OCI-LY3 (cell line): ENCODE measurements around the gene RAD18.

Experiments
- H2AFZ ChIP-seq: fragments of 200-600, 300-600 bp; shearing (Covaris generic); 2 replicates; pipeline ENCODE4 v1.6.0; 2014; ENCODE audit warnings: antibody characterized with exemption, low read depth, low read length
- H3K27ac ChIP-seq: fragments of 200-600, 300-600 bp; sonication (generic); 2 replicates; pipeline ENCODE4 v1.5.1; 2014; ENCODE audit warnings: mild to moderate bottlenecking, low read length, moderate library complexity, mixed read lengths
- H3K27me3 ChIP-seq: fragments of 200-600, 300-600 bp; sonication (generic); 2 replicates; pipeline ENCODE4 v1.6.1; 2014; ENCODE audit warnings: low read depth, low read length, mixed read lengths
- H3K36me3 ChIP-seq: fragments of 200-600, 300-600 bp; sonication (generic); replicated peaks from 2 replicates; pipeline ENCODE3; 2014; ENCODE audit warnings: low read depth, low read length, mixed read lengths
- H3K4me1 ChIP-seq: fragments of 300-600, 200-600 bp; sonication (generic); 2 replicates; pipeline ENCODE4 v1.6.1; 2014; ENCODE audit warnings: low read length, mixed read lengths
- H3K4me2 ChIP-seq: fragments of 200-600, 300-600 bp; sonication (generic); 2 replicates; pipeline ENCODE4 v1.6.1; 2014; ENCODE audit warnings: low read length, mixed read lengths
- H3K4me3 ChIP-seq: fragments of 300-600, 200-600 bp; sonication (generic); 2 replicates; pipeline ENCODE4 v1.5.1; 2014; ENCODE audit warnings: antibody characterized with exemption, mild to moderate bottlenecking, low read length, moderate library complexity
- H3K79me2 ChIP-seq: fragments of 300-600, 200-600 bp; shearing (Covaris generic); 2 replicates; pipeline ENCODE4 v1.6.1; 2014; ENCODE audit warnings: mild to moderate bottlenecking, low read length, mixed read lengths
- H3K9ac ChIP-seq: fragments of 300-600, 200-600 bp; shearing (Covaris generic); 2 replicates; pipeline ENCODE4 v1.6.0; 2014; ENCODE audit warnings: mild to moderate bottlenecking, low read length, moderate library complexity
- H3K9me3 ChIP-seq: fragments of 200-600, 300-600 bp; shearing (Covaris generic); 2 replicates; pipeline ENCODE4 v1.6.1; 2014; ENCODE audit warnings: low read length, mixed read lengths; ENCODE audit not compliant: insufficient read depth
- H4K20me1 ChIP-seq: fragments of 200-600, 300-600 bp; sonication (generic); 2 replicates; pipeline ENCODE4 v1.6.1; 2016; ENCODE audit warnings: low read length, mixed read lengths; ENCODE audit not compliant: insufficient read depth
- EZH2phosphoT487 ChIP-seq: fragments of 200-600 bp; shearing (Covaris generic); IDR thresholded peaks from 2 replicates; pipeline ENCODE4 v1.6.1; 2018; ENCODE audit warnings: antibody characterized with exemption, mixed run types, low read depth
- TF ChIP-seq, protein P1 (sequence below): fragments of 200-600, 300-600 bp; sonication (generic); IDR thresholded peaks from 2 replicates; pipeline ENCODE4 v1.5.1; 2014; ENCODE audit warnings: antibody characterized with exemption, low read length, low read depth

Gene RAD18

DNA sequence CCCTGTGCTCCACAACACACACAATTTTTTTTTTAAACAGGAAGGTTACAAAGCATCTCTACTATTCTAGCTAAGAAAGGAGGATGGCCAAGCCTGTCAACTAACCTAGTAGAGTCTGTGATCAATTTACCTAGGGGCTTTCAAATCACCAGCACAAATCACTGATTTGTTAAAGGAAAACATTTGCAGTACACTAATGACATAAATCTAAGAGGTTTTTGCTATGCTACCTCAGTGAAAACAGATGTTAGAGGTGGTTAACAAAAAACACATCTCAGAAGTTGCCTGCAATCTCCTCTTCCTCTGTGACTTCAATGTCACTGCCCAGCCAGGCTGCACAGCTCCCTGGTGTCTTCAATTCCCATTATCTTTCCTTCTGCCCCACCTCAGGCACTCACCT, 72.0 kb downstream of the RAD18 start:
- no peaks in the 10 kb centered on the region for H3K9me3 ChIP-seq
- no peak overlapping the region for H3K4me2 ChIP-seq
- peaks cover 28% of the 10 kb centered on the region for H3K36me3 ChIP-seq
- no peaks in the 10 kb centered on the region for H3K27me3 ChIP-seq
- H3K4me1 ChIP-seq = no peaks in the 10 kb centered on the region
- H4K20me1 ChIP-seq = no peaks in the 10 kb centered on the region
- no peak overlapping the region for H3K4me3 ChIP-seq
- H3K27ac ChIP-seq = no peak overlapping the region
- TF ChIP-seq EZH2phosphoT487 = no peak
- TF ChIP-seq, protein P1, sequence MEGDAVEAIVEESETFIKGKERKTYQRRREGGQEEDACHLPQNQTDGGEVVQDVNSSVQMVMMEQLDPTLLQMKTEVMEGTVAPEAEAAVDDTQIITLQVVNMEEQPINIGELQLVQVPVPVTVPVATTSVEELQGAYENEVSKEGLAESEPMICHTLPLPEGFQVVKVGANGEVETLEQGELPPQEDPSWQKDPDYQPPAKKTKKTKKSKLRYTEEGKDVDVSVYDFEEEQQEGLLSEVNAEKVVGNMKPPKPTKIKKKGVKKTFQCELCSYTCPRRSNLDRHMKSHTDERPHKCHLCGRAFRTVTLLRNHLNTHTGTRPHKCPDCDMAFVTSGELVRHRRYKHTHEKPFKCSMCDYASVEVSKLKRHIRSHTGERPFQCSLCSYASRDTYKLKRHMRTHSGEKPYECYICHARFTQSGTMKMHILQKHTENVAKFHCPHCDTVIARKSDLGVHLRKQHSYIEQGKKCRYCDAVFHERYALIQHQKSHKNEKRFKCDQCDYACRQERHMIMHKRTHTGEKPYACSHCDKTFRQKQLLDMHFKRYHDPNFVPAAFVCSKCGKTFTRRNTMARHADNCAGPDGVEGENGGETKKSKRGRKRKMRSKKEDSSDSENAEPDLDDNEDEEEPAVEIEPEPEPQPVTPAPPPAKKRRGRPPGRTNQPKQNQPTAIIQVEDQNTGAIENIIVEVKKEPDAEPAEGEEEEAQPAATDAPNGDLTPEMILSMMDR = no peak
- no peaks in the 10 kb centered on the region for H3K79me2 ChIP-seq
- H2AFZ ChIP-seq = no peak overlapping the region
- no peak overlapping the region for H3K9ac ChIP-seq

DNA sequence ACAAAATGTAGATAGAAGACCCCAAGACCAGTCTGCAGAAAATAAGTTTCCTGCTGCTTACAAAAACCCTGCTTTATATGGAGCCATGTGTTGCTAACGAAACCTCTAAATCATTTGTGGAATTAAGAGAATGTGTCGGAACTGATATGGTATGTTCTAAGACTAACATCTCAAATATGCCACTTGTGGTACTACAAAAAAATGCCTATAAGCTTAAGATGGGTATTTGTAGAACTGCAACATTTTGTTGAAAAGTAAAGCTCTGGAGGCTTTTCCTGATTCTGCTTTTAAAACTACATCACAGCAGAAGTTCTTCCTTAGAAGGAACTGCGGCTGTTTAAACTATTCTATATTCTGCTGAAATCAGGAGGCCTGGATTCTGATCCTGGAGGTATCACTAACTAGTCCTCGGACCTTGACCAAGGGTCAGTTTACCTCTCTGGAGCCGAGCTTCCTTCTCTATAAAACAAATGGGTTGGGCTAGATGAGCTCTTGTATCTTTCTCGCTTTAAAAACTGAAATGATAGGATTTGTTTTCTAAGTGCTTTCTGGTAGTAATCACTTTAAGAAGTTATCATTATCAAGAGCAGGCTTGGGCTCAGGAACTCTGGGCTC, 74.9 kb downstream of the RAD18 start:
- no peaks in the 10 kb centered on the region for H3K79me2 ChIP-seq
- no peak for TF ChIP-seq EZH2phosphoT487
- TF ChIP-seq, protein P1 = no peak
- H3K4me3 ChIP-seq = no peak overlapping the region
- H3K9ac ChIP-seq = no peak overlapping the region
- H3K27me3 ChIP-seq = no peaks in the 10 kb centered on the region
- H3K9me3 ChIP-seq = no peaks in the 10 kb centered on the region
- no peaks in the 10 kb centered on the region for H3K4me1 ChIP-seq
- H2AFZ ChIP-seq = no peak overlapping the region
- no peak overlapping the region for H3K4me2 ChIP-seq
- H3K36me3 ChIP-seq = peaks cover 35% of the 10 kb centered on the region
- no peak overlapping the region for H3K27ac ChIP-seq
- H4K20me1 ChIP-seq = no peaks in the 10 kb centered on the region

DNA sequence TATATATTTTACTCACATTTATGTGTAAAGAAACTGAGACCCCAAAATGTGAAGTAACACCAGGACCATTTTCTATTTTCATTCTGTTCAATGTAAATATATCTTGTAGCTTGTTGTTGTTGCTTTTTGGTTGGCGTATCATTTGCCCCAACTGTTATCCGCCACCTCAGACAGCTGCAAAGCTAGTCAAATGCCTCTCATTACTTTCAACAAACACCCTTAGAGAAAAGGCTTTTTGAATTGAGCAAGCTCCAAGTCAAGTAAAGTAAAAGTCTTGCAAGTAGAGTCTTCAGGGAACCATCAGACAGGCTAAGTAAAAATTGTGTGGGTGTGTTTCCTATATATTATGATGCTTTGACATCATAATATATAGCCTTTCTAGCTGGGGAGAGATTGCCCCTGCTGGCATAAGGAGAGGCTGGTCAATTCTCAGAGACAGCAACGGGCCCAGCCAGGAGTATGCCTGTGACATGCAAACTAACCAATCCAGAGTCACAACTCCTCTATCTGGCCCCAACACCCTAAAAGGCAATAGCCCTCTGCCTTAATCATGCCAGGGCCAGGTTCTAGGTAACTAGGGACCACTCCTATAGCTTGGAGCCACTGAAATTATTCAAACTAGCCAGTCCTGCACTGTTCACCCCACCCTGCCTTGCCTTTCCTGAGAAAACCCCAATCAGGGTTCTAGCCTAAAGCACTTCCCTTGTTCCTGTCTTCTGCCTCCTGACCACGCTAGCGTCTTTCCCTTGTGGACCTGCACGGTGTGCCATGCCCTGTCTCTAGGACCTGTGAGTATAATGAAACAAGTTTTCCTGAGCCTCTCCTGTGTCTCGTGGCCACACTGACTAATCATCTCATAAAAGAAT, 75.6 kb downstream of the RAD18 start:
- H2AFZ ChIP-seq = no peak overlapping the region
- H3K27ac ChIP-seq = no peak overlapping the region
- no peak overlapping the region for H3K4me3 ChIP-seq
- H3K27me3 ChIP-seq = no peaks in the 10 kb centered on the region
- H3K9me3 ChIP-seq = no peaks in the 10 kb centered on the region
- H3K36me3 ChIP-seq = peaks cover 36% of the 10 kb centered on the region
- no peak overlapping the region for H3K9ac ChIP-seq
- TF ChIP-seq, protein P1 = no peak
- no peaks in the 10 kb centered on the region for H3K4me1 ChIP-seq
- H3K79me2 ChIP-seq = no peaks in the 10 kb centered on the region
- H4K20me1 ChIP-seq = no peaks in the 10 kb centered on the region
- H3K4me2 ChIP-seq = no peak overlapping the region

DNA sequence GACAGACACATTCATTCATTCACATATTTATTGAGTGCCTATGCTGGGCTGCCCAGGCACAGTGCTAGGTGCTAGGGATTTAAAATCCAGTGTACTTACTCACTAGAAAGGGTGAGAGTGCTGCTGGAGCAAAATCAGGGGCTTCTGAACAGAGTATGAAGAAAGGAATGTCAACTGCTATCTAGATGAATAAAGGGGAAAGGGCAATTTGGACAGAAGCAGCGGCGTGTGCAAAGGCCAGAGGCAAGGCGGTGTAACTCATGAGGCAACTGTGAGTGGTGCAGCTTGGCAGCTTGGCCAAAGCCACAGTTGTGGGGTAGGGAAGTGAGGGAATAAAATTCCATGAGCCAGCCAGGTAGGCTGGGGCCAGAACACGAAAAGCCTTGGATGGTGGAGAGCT, 76.7 kb downstream of the RAD18 start:
- Histone ChIP-seq H4K20me1 (no peaks in the 10 kb centered on the region), H3K4me1 (no peaks in the 10 kb centered on the region), H3K4me2 (no peak overlapping the region), H3K4me3 (no peak overlapping the region), H3K79me2 (no peaks in the 10 kb centered on the region), H3K36me3 (peaks cover 34% of the 10 kb centered on the region), H2AFZ (no peak overlapping the region), H3K27me3 (no peaks in the 10 kb centered on the region), H3K9me3 (no peaks in the 10 kb centered on the region), H3K9ac (no peak overlapping the region), H3K27ac (no peak overlapping the region)
- TF ChIP-seq, protein P1 = no peak
- no peak for TF ChIP-seq EZH2phosphoT487
